Esophagus muscularis mucosa (tissue), 4 donors: ENCODE measurements around the gene BBS9.

ENCODE experiments used
- CTCF ChIP-seq, 3 experiments: fragments of 200-600 bp in 2 of 3; fragments of 450-650 bp in 1 of 3; sonication (generic) in 2 of 3; IDR thresholded peaks; one replicate each; pipeline ENCODE4 v1.5.1; 2017 to 2019; ENCODE audit warnings: antibody characterized with exemption in 3 of 3, mild to moderate bottlenecking in 2 of 3, moderate library complexity in 1 of 3
- EP300 ChIP-seq: sonication (generic); formaldehyde crosslinking; IDR thresholded peaks from one replicate; pipeline ENCODE4 v1.6.1; 2017; ENCODE audit warnings: antibody characterized with exemption
- POLR2A ChIP-seq: fragments of 450-650 bp; IDR thresholded peaks from one replicate; pipeline ENCODE4 v1.6.1; 2017; ENCODE audit warnings: antibody characterized with exemption, moderate library complexity, mild to moderate bottlenecking, low read depth
- POLR2AphosphoS5 ChIP-seq, 2 donors: sonication (generic); formaldehyde crosslinking; IDR thresholded peaks; one replicate each; pipeline ENCODE4 v1.6.1; 2017; ENCODE audit warnings: antibody characterized with exemption in 2 of 2

- TF ChIP-seq POLR2AphosphoS5 (IDR thresholded peaks at IDR 0.05) (no peak), CTCF (IDR thresholded peaks at IDR 0.05) (no peak), POLR2A (no peak), EP300 (no peak)
Observed at GRCh38 chr7:33530664-33531063, 401.3 kb downstream of the BBS9 start.
